HG03378 (cell line): ENCODE data around the gene ATG5.
"Not testable (repeated sequence)": the region's sequence is repeated elsewhere in the genome, so short reads cannot be mapped to it uniquely, and the experiment has no call there.

Experiments
- ATAC-seq: cut with Tn5 transposase; IDR thresholded peaks from one replicate; pipeline ENCODE4 v1.9.1; 2021; ENCODE audit warnings: mild to moderate bottlenecking, moderate library complexity; ENCODE audit not compliant: unreplicated experiment

Gene ATG5

DNA sequence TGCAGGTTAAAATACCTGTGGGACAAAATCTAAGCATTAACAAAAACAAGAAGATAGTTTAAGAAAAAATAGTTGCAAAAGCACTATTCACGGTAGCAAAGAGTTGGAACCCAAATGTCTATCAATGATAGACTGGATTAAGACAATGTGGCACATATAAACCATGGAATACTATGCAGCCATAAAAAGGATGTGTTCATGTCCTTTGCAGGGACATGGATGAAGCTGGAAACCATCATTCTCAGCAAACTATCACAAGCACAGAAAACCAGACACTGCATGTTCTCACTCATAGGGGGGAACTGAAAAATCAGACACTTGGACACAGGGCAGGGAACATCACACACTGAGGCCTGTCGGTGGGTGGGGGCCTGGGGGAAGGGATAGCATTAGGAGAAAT is 65.8 kb downstream of the ATG5 start:
- ATAC-seq, result not testable (repeated sequence)

- ATAC-seq, result no peak
Observed at GRCh38 chr6:106258726-106259125, 66.8 kb downstream of the ATG5 start.

DNA sequence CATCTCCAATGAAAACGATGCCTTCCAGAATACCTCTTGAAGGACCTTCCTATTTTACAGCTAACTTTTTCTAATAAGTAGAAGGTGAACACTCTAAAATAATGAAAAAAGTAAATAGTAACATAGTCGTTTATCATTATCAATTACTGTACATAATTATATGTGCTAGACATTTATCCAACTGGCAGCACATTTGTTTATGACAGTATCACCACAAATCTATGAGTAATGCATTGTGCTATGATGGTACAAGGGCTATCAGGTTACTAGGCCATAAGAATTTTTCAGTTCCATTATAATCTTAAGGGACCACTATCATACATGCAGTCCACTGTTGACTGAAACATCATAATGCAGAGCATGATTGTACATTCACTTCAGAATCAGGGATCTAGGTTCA is 68.4 kb downstream of the ATG5 start:
- ATAC-seq, result no peak

DNA sequence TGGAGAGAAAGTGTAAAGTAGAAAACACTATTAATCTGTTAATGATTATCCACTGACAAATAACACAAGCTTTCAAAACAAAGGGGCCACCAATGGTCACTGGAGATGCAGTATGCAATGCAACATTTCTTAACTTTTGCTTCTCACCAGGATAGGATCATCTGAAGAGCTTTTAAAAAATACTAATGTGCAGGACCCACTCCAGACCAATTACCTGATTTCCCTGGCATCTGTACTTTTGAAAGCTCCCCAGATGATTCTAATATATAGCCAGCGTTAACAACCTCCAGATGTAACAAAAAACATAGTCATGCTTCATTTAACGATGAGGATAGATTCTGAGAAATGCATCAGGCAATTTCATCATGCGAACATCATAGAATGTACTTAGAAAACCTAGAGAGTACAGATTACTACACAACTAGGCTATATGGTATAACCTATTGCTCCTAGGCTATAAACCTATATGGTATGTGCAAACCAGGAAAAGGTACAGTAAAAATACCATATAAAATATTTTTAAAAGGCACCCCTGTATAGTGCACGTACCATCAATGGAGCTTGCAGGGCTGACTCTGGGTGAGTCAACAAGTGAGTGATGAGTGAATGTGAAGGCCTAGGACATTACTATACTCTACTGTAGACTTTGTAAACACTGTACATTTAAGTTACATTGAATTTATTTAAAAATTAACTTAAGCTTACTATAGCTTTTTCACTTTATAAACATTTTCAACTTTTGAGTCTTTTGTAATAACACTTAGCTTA is 69.2 kb downstream of the ATG5 start:
- ATAC-seq, result no peak

DNA sequence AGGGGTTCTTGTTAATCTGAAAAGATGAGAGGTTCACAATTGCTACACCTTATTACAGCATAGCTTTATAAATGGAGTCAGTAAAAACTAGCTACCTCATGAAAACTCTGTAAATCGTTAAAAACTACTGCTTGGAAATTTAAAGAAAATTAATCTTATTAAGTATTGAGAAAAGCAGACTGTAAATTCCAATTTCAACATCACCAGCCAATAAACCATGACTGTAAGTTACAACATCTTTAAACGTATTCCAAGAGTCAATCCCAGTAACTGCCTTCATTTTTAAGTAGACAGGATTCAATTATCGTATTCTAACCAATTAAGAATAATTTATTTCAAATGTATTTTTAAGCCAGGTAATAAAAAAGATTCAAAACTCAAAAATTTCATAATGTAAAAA is 70.3 kb downstream of the ATG5 start:
- no peak for ATAC-seq

- ATAC-seq, result no peak
Observed at GRCh38 chr6:106254636-106255035, 70.9 kb downstream of the ATG5 start.

- no peak for ATAC-seq
Observed at GRCh38 chr6:106253731-106254130, 71.8 kb downstream of the ATG5 start.

DNA sequence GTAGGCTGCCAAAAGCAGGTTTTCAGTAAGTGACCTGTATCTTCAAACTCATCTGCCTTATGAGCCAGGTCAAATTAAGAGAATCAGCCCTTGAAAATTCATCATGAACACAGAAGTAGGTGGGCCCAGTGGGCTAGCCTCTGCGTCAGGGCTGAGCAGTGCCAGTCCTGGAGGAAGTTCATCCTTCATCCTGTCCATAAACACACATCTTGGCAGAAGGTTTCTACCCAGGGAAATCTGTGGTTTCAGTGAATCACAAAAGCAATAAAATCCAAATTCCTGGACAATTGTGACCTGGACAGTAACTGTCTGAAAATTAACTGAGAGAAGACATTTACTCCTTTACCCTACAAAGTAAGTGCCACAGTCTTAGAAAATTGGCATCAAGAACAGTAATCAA is 72.4 kb downstream of the ATG5 start:
- no peak for ATAC-seq

GRCh38 chr6:106252687-106253086 is 72.9 kb downstream of the ATG5 start:
- no peak for ATAC-seq

GRCh38 chr6:106251531-106252255 is 73.9 kb downstream of the ATG5 start:
- ATAC-seq, result not testable (repeated sequence)

- no peak for ATAC-seq
Observed at GRCh38 chr6:106250953-106251352, 74.6 kb downstream of the ATG5 start.

DNA sequence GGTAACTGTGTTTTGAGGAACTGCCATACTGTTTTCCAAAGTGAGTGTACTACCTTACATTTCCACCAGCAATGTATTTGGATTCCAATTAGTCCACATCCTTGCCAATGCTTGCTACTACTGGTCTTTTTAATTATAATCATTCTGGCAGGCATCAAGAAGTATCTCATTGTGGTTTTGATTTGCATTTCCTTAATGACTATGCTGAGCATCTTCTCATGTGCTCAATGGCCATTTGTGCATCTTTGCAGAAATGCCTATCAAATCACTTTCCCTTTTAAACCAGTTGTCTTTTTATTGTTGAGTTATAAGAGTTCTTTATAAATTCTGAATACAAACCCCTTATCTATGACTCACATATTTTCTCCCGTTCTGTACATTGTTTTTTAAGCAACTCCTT is 75.9 kb downstream of the ATG5 start:
- ATAC-seq, result no peak

DNA sequence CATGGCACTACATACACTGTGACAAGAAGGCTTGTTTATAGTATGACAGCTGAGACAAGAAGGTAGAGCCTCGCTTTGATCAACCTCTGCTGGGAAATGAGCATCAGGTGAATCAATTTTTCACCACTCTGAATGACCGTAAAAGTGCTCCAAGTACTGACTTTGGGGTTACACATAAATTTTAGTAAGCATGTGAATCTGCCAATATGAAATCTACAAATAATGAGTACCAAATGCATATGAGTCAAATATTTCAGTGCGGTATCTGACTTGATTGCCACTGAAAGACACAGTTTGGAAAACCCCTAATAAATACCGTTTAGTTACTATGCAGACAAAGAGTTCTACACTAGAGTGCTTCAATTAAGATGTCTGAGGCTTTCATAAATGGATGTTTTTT is 77.8 kb downstream of the ATG5 start:
- ATAC-seq, result peak; percentile 30

DNA sequence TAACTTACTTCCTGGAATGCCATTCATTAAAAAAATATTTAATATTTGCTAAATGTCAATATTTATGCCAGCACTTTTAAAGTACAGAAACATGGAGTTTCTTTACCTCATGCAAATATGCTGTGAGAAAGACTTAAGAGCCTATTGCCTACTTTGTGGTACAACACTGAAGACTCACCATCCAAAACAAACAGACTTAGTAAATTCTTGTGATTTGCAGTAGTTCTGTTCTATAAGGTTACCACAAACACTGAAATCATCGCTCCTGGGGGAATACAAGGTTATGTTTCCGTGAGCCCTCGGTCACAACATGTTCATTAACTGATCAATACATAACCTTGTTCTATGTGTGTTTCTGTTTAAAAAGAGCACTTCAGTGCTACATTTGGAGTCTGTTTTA is 78.3 kb downstream of the ATG5 start:
- ATAC-seq, result peak; percentile 56

- ATAC-seq, result peak; percentile 58
Observed at GRCh38 chr6:106244931-106245330, 80.6 kb downstream of the ATG5 start.

- ATAC-seq, result no peak
Observed at GRCh38 chr6:106244521-106244920, 81.0 kb downstream of the ATG5 start.

DNA sequence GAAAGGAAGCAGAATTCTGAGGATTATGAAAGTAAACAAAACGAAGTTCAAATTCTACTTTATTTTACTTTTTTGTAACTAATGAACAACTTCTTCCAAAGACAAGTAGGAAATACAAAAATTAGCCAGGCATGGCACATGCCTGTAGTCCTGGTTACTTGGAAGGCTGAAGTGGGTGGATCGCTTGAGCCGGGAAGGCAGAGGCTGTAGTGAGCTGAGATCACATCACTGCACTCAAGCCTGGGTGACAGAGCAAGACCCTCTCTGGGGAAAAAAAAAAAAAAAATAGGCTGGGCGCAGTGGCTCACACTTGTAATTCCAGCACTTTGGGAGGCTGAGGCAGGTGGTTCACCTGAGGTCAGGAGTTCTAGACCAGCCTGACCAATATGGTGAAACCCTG is 82.3 kb downstream of the ATG5 start:
- no peak for ATAC-seq

DNA sequence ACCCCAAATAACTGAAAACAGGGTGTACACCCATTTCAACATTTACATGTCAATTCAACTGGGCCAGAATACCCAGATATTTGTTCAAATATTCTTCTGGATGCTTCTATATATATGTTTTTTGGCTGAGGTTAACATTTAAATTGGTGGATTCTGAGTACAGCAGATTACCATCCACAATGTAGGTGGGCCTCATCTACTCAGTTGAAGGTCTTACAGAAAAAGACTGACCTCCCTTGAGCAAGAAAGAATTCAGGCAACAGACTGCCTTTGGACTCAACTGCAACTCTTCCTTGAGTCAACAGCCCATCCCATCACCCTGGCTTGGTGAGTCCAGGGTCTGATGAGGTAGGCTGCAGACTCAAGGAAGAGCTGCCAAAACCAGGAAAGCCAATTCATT is 84.1 kb downstream of the ATG5 start:
- ATAC-seq, result no peak

GRCh38 chr6:106237286-106237685 is 88.3 kb downstream of the ATG5 start:
- no peak for ATAC-seq

GRCh38 chr6:106229876-106230445 is 95.6 kb downstream of the ATG5 start:
- ATAC-seq, result not testable (repeated sequence)

DNA sequence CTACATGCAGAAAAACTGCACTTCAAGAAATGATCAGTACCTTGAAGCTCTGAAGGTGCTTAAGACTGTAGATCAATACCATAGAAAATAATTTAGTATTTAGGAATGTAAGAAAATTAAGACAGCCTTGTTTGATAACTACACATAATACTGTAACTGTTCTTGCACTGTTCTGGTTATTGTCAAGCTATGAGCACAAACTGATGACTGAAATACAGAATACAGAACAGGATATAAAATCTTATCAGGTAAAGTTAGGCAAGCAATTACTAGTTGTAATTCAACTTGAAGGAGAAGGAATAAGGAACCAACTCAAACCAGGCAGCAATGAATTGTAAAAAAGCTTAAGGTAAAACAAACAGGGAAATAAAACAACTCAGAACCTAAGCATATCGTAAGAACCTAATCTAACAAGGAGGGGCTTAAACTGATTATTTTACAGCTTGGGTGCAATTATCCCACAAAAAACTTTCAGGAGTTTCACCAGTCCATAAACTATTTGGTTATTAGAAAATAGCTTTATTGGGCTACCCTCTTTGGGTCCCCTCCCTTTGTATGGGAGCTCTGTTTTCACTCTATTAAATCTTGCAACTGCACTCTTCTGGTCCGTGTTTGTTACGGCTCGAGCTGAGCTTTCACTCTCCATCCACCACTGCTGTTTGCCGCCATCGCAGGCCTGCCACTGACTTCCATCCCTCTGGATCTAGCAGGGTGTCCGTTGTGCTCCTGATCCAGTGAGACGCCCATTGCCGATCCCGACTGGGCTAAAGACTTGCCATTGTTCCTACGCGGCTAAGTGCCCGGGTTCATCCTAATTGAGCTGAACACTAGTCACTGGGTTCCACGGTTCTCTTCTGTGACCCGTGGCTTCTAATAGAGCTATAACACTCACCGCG is 97.7 kb downstream of the ATG5 start:
- no peak for ATAC-seq
